ENCODE measurements around the gene PPM1N.

PPM1N gene

DNA sequence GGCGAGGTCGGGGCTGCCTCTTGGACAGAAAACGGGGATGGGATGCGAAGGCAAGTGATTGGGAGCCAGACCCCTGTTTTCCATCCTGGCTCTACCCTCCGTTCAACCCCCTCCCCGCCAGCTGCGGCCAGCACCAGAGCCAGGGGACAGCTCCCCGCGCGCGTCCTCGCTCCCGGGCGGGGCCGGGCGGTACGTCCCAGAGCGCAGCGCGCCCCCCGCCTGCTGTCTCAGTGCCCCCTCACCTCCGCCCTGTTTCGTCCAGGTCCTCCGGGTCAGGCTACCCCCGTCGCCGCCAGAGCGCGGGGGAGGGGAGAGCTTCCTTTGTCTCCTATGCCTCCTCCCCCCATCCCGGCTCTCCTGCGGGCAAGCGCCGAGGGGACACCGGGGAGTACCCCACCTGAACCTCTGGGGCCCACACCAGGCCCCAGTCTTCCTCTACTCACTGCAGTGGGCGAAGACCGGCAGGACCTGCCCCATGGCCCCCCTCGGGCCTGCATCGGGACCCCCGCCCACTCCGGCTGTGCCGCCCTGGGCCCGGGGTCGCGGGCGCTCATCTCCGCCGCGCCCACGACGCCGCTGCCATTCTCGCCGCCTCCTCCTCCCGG lies 1.8 kb upstream of the PPM1N start:
- no peak for TF ChIP-seq GABPA (IDR thresholded peaks at IDR 0.05; ENCODE audit: low read depth)
- TF ChIP-seq, protein P1, sequence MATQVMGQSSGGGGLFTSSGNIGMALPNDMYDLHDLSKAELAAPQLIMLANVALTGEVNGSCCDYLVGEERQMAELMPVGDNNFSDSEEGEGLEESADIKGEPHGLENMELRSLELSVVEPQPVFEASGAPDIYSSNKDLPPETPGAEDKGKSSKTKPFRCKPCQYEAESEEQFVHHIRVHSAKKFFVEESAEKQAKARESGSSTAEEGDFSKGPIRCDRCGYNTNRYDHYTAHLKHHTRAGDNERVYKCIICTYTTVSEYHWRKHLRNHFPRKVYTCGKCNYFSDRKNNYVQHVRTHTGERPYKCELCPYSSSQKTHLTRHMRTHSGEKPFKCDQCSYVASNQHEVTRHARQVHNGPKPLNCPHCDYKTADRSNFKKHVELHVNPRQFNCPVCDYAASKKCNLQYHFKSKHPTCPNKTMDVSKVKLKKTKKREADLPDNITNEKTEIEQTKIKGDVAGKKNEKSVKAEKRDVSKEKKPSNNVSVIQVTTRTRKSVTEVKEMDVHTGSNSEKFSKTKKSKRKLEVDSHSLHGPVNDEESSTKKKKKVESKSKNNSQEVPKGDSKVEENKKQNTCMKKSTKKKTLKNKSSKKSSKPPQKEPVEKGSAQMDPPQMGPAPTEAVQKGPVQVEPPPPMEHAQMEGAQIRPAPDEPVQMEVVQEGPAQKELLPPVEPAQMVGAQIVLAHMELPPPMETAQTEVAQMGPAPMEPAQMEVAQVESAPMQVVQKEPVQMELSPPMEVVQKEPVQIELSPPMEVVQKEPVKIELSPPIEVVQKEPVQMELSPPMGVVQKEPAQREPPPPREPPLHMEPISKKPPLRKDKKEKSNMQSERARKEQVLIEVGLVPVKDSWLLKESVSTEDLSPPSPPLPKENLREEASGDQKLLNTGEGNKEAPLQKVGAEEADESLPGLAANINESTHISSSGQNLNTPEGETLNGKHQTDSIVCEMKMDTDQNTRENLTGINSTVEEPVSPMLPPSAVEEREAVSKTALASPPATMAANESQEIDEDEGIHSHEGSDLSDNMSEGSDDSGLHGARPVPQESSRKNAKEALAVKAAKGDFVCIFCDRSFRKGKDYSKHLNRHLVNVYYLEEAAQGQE (IDR thresholded peaks at IDR 0.05; ENCODE audit: insufficient replicate concordance, low read depth): peak; percentile 99
- H3K4me3 ChIP-seq (replicated peaks; ENCODE audit: insufficient read depth, low read length): peak overlapping the region; percentile 51
- H3K27ac ChIP-seq (replicated peaks): no peak overlapping the region
- H3K27me3 ChIP-seq (ENCODE audit: insufficient read depth, poor library complexity, severe bottlenecking): peaks cover 32% of the 10 kb centered on the region
- DNase-seq (ENCODE audit: low read depth in 1 of 2, low spot score in 1 of 2): no peak

DNA sequence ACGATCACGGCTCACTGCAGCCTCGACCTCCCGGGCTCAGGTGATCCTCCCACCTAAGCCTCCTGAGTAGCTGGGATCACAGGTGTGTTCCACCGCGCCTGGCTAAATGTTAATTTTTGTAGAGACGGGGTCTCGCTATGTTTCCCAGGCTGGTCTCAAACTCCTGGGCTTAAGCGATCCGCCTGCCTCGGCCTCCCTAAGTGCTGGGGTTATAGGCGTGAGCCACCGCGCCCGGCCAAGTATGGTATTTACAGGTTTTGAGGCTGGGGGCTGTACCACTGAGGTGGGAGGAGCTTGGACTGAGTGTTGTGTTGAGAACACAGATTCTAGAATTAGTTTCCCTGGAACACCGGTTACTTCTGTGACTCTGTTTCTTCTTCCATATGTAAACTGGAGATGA lies 452 bp upstream of the PPM1N start:
- no peak for DNase-seq (ENCODE audit: low read depth in 1 of 2, low spot score in 1 of 2)
- Histone ChIP-seq H3K27ac (replicated peaks) (no peak overlapping the region), H3K4me3 (replicated peaks; ENCODE audit: insufficient read depth, low read length) (no peak overlapping the region), H3K27me3 (ENCODE audit: insufficient read depth, poor library complexity, severe bottlenecking) (peaks cover 32% of the 10 kb centered on the region)
- TF ChIP-seq, protein P2, sequence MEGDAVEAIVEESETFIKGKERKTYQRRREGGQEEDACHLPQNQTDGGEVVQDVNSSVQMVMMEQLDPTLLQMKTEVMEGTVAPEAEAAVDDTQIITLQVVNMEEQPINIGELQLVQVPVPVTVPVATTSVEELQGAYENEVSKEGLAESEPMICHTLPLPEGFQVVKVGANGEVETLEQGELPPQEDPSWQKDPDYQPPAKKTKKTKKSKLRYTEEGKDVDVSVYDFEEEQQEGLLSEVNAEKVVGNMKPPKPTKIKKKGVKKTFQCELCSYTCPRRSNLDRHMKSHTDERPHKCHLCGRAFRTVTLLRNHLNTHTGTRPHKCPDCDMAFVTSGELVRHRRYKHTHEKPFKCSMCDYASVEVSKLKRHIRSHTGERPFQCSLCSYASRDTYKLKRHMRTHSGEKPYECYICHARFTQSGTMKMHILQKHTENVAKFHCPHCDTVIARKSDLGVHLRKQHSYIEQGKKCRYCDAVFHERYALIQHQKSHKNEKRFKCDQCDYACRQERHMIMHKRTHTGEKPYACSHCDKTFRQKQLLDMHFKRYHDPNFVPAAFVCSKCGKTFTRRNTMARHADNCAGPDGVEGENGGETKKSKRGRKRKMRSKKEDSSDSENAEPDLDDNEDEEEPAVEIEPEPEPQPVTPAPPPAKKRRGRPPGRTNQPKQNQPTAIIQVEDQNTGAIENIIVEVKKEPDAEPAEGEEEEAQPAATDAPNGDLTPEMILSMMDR (IDR thresholded peaks at IDR 0.05; ENCODE audit: insufficient read depth, low read length): no peak
- TF ChIP-seq, protein P1 (IDR thresholded peaks at IDR 0.05; ENCODE audit: insufficient replicate concordance, low read depth): no peak
- no peak for TF ChIP-seq GABPA (IDR thresholded peaks at IDR 0.05; ENCODE audit: low read depth)
- no peak for TF ChIP-seq SPI1 (IDR thresholded peaks at IDR 0.05; ENCODE audit: borderline replicate concordance, low read depth)
- no peak for TF ChIP-seq POLR2AphosphoS5 (IDR thresholded peaks at IDR 0.05; ENCODE audit: low read depth)

DNA sequence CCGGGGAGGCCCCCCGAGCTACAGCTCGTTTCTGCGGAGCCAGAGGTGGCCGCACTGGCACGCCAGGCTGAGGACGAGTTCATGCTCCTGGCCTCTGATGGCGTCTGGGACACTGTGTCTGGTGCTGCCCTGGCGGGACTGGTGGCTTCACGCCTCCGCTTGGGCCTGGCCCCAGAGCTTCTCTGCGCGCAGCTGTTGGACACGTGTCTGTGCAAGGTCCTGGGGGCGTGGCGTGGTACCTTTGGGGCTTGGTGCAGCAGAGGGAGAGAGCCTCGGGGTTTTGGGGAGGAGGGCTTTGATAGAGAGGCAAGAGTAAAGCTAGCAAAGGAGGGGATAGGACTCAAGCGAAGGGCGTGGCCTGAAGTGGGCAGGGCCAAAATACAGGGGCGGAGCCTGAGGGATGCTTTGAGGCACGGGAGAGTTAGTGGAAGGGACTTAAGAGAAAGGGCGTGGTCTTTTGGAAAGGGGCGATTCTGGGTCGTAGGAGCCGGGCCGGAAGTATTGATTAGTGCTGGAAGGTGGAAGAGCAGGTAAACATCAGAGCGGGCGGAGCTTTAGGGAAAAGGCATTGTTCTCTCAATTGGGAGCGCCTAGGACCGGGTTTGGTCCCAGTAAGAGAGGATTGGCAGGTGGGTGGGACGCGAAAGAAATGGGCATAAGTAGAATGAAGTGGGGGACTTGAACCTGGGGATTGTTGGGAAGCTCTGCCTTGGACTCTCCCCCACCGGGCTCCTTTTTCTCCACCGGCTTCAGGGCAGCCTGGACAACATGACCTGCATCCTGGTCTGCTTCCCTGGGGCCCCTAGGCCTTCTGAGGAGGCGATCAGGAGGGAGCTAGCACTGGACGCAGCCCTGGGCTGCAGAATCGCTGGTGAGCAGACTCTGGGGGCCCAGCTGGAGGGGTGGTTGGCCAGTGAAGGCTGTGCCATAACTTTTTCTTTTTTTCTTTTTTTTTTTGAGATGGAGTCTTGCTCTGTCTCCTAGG lies 1.2 kb downstream of the PPM1N start:
- no peak overlapping the region for H3K4me3 ChIP-seq (replicated peaks; ENCODE audit: insufficient read depth, low read length)
- TF ChIP-seq, protein P2 (IDR thresholded peaks at IDR 0.05; ENCODE audit: insufficient read depth, low read length): no peak
- no peak for TF ChIP-seq GABPA (IDR thresholded peaks at IDR 0.05; ENCODE audit: low read depth)
- DNase-seq (ENCODE audit: low read depth in 1 of 2, low spot score in 1 of 2): no peak
- peaks cover 32% of the 10 kb centered on the region for H3K27me3 ChIP-seq (ENCODE audit: insufficient read depth, poor library complexity, severe bottlenecking)
- no peak overlapping the region for H3K27ac ChIP-seq (replicated peaks)

DNA sequence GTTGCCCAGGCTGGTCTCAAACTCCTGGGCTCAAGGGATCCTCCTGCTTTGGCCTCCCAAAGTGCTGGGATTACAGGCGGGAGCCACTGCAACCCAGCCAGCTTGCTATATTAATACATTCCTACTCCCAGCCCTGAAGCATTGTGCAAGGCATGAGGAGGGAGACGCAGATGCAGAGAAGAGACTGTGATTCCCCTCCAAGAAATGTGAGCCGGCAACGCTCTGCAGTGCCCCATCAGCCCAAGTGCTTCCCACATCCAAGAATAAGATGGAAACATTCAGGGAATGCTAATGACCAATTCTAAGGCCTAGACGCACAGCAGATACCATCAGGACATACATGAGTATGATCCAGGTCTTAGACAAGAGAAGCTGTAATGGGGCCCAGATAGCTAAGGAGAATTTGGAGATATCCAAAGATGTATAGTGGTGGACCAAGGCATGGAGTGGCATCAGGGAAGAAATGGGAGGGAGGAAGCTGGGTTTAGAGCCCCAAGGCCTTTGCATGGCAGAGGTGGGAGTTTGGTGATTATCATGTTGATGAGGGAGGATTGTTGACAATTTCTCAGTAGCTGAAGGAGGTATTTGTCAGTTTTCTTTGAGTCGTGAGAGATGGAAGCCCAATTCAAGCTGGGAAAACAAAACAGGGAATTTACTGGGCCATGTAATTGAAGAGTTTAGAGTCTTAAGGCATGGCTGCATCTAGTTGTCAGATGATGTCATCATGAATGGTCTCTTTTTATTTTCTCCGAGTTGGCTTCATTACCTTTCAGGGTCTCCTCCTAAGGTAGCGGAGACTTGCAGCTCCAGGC lies 2.9 kb downstream of the PPM1N start:
- Histone ChIP-seq H3K27ac (replicated peaks) (no peak overlapping the region), H3K27me3 (ENCODE audit: insufficient read depth, poor library complexity, severe bottlenecking) (peaks cover 20% of the 10 kb centered on the region), H3K4me3 (replicated peaks; ENCODE audit: insufficient read depth, low read length) (no peak overlapping the region)
- DNase-seq (ENCODE audit: low read depth in 1 of 2, low spot score in 1 of 2): no peak
- TF ChIP-seq, protein P1 (IDR thresholded peaks at IDR 0.05; ENCODE audit: insufficient replicate concordance, low read depth): no peak
- TF ChIP-seq, protein P2 (IDR thresholded peaks at IDR 0.05; ENCODE audit: insufficient read depth, low read length): no peak
- TF ChIP-seq GABPA (IDR thresholded peaks at IDR 0.05; ENCODE audit: low read depth): no peak
- TF ChIP-seq POLR2AphosphoS5 (IDR thresholded peaks at IDR 0.05; ENCODE audit: low read depth): no peak
- no peak for TF ChIP-seq SPI1 (IDR thresholded peaks at IDR 0.05; ENCODE audit: borderline replicate concordance, low read depth)
